8988T (cell line): ENCODE results near the gene NPC1.
"Not testable (repeated sequence)": the region's sequence is repeated elsewhere in the genome, so short reads cannot be mapped to it uniquely, and the experiment has no call there.

Source experiments
- DNase-seq: peaks from one replicate; pipeline ENCODE4 v3.0.0; 2011

NPC1 gene

GRCh38 chr18:23608211-23608610 is 21.9 kb upstream of the NPC1 start:
- no peak for DNase-seq

- no peak for DNase-seq
These were observed 19.6 kb upstream of the NPC1 start for GRCh38 chr18:23605941-23606340.

- DNase-seq = no peak
These were observed 13.5 kb upstream of the NPC1 start for GRCh38 chr18:23599809-23600208.

GRCh38 chr18:23596183-23596582 is 9.9 kb upstream of the NPC1 start:
- no peak for DNase-seq

GRCh38 chr18:23595591-23595990 is 9.3 kb upstream of the NPC1 start:
- DNase-seq = no peak

- no peak for DNase-seq
These were observed 7.4 kb upstream of the NPC1 start for GRCh38 chr18:23593720-23594119.

- DNase-seq = no peak
These were observed 6.6 kb upstream of the NPC1 start for GRCh38 chr18:23592911-23593310.

- DNase-seq = no peak
These were observed 4.7 kb upstream of the NPC1 start for GRCh38 chr18:23591011-23591410.

GRCh38 chr18:23588836-23589560 is 2.7 kb upstream of the NPC1 start:
- DNase-seq = no peak

- no peak for DNase-seq
These were observed 925 bp upstream of the NPC1 start for GRCh38 chr18:23587220-23587642.

- DNase-seq = no peak
These were observed 433 bp downstream of the NPC1 start for GRCh38 chr18:23585897-23586248.

GRCh38 chr18:23585007-23585871 is 1.1 kb downstream of the NPC1 start:
- peak; percentile 64 for DNase-seq

GRCh38 chr18:23584019-23584983 is 2.0 kb downstream of the NPC1 start:
- no peak for DNase-seq

GRCh38 chr18:23583071-23583865 is 3.0 kb downstream of the NPC1 start:
- DNase-seq = no peak

- no peak for DNase-seq
These were observed 5.5 kb downstream of the NPC1 start for GRCh38 chr18:23580677-23581367.

GRCh38 chr18:23578891-23579653 is 7.2 kb downstream of the NPC1 start:
- DNase-seq = no peak

- no peak for DNase-seq
These were observed 8.1 kb downstream of the NPC1 start for GRCh38 chr18:23578067-23578701.

- DNase-seq = not testable (repeated sequence)
These were observed 8.8 kb downstream of the NPC1 start for GRCh38 chr18:23577521-23577920.

- DNase-seq = no peak
These were observed 11.0 kb downstream of the NPC1 start for GRCh38 chr18:23575309-23575651.

GRCh38 chr18:23574611-23575308 is 11.5 kb downstream of the NPC1 start:
- no peak for DNase-seq
